Glutamatergic neuron (in vitro differentiated cells): ENCODE data around the gene OR1F1. TPM values are rescaled to one million over a fixed set of nuclear protein-coding genes. Genes with fewer than 3 reads are reported as not detected.

ENCODE experiments used
- DNase-seq: peaks from one replicate; pipeline ENCODE4 v3.0.0; 2022
- H3K27ac Mint-ChIP-seq: one replicate; pipeline ENCODE4 v1.8.0; 2020; ENCODE audit warnings: mild to moderate bottlenecking, mixed read lengths, inconsistent platforms; ENCODE audit not compliant: unreplicated experiment
- H3K27me3 Mint-ChIP-seq: one replicate; pipeline ENCODE4 v1.8.0; 2020; ENCODE audit warnings: mild to moderate bottlenecking, moderate library complexity, mixed read lengths, inconsistent platforms; ENCODE audit not compliant: unreplicated experiment
- H3K36me3 Mint-ChIP-seq: one replicate; pipeline ENCODE4 v1.8.0; 2020; ENCODE audit warnings: mild to moderate bottlenecking, mixed read lengths, inconsistent platforms; ENCODE audit not compliant: unreplicated experiment
- H3K4me1 Mint-ChIP-seq: one replicate; pipeline ENCODE4 v1.8.0; 2020; ENCODE audit warnings: mild to moderate bottlenecking, low read depth, mixed read lengths, inconsistent platforms; ENCODE audit not compliant: unreplicated experiment
- H3K4me3 Mint-ChIP-seq: one replicate; pipeline ENCODE4 v1.8.0; 2020; ENCODE audit warnings: mild to moderate bottlenecking, mixed read lengths, inconsistent platforms; ENCODE audit not compliant: unreplicated experiment
- H3K9me3 Mint-ChIP-seq: one replicate; pipeline ENCODE4 v1.8.0; 2020; ENCODE audit warnings: mild to moderate bottlenecking, moderate library complexity, mixed read lengths, inconsistent platforms; ENCODE audit not compliant: unreplicated experiment
- CTCF ChIP-seq: fragments of 200-600 bp; sonication (generic); IDR thresholded peaks from one replicate; pipeline ENCODE4 v1.5.0; 2021; ENCODE audit not compliant: partially characterized antibody, unreplicated experiment
- total RNA-seq: library from RNA; stranded (reverse); fragmentation: NEBNext Ultra II Directional; extraction: Animal tissue kit (Norgen Biotek cat#: 25700); gene quantifications from one replicate; pipeline ENCODE4 v1.2.1, GENCODE V29; 2021; ENCODE audit not compliant: unreplicated experiment

OR1F1 gene
- total RNA-seq, 1 donor from 2014 or later = not detected

DNA sequence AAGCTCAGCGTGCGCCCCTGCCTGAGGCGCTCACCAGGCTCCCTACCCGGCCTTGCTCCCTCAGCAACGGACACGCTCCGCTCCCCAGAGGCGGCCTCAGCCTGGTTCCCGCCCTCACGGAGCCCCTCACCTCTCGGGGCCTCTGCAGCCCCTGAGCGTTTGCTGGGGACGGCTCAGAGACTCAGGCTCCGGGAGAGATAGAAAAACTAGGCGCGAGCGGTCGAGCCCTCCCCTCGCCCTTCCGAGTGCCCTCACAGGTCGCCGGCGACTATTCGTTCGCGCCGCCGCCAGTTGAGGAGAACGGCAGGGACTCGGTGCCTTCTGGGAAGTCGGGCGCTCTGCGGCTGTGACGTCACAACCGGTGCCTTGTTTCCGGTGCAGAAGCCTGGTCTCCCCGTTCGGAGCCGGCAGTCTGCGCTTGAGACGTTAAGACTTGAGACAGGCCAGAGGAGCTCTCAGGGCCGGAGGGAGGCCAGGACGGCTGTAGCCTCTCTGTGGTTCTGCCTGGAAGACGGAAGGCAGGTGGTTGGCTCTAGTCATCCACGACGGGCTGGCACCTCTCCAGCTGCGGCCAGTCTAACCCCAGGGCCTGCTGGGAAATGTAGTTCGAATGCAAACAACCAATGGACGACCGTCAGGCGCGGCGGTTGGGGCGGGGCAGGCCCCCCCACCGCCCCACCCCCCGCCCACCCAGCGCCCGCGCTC lies 47.0 kb downstream of the OR1F1 start, which contains the start of gene ZNF200:
Gene ZNF200, minus strand, starts transcription at position 302 of the 705 bp plus-strand sequence. CDS start 1,403 bp downstream, outside the sequence.
- DNase-seq = peak; percentile 96
- H3K36me3 Mint-ChIP-seq = peaks cover 26% of the 10 kb centered on the region
- peak within 1 kb of the TSS; percentile 93 for H3K27ac Mint-ChIP-seq
- peaks cover 10% of the 10 kb centered on the region for H3K9me3 Mint-ChIP-seq
- no peak for TF ChIP-seq CTCF
- peaks cover 5% of the 10 kb centered on the region for H3K4me1 Mint-ChIP-seq
- peaks cover 3% of the 10 kb centered on the region for H3K27me3 Mint-ChIP-seq
- H3K4me3 Mint-ChIP-seq = peak within 1 kb of the TSS; percentile 97

DNA sequence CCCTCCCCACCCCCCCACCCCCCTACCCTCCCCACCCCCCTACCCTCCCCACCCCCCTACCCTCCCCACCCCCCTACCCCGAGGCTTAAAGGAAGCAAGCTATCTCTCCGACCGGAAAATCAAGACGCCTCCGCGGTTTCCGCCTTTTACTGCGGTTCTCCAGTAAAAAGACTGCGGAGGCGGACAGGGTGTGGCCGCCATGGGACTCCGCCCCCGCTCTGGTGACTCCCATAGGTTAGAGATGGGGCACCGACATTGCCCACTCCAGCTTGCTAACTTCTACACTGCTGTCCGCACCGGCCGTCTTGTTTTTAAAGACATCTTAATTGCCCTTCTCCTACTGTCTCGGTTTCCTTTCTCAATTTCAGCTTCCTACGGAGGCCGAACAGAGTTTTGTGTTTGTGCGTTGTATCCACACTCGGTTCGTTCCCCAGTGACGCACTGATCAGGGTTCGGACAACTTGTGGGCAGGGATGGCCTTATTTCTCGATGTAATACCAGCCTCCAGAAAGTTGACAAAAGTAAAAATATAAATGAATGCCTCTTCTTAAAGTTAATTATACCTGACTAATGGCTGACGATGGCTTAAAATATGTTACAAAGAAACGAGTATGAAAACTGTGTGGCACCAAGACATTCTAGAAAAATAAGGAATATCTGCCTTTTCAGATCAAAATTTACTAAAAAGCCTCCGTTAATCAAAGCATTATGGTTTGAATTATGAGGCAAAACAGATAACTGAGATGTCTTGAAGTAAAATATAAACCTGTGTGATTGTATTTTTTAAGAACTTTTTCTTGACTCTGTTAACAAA lies 48.1 kb downstream of the OR1F1 start:
- DNase-seq = peak; percentile 55
- Mint-ChIP-seq H3K27me3 (peaks cover 3% of the 10 kb centered on the region), H3K36me3 (peaks cover 16% of the 10 kb centered on the region), H3K9me3 (peaks cover 9% of the 10 kb centered on the region), H3K4me1 (peaks cover 5% of the 10 kb centered on the region), H3K27ac (peak overlapping the region; percentile 46), H3K4me3 (peak overlapping the region; percentile 84)
- no peak for TF ChIP-seq CTCF

DNA sequence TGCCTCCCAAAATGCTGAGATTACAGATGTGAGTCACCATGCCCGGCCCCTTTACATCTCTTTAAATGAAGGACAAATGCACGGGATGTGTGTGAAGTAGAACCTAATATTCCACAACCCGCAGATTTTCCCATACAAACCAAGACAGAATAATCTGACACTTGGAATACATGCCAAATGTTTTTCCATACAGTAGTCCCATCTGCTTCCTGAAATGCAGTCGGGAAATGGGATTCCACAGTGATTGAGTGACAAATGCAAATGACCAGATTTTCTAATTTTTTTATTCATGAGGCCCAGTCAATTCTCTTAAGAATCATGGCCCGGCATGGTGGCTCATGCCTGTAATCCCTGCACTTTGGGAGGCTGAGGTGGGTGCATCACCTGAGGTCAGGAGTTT lies 53.8 kb downstream of the OR1F1 start:
- Mint-ChIP-seq H3K4me3 (no peak overlapping the region), H3K9me3 (no peaks in the 10 kb centered on the region), H3K36me3 (no peaks in the 10 kb centered on the region), H3K27ac (no peak overlapping the region), H3K27me3 (peaks cover 4% of the 10 kb centered on the region), H3K4me1 (no peaks in the 10 kb centered on the region)
- no peak for DNase-seq
- no peak for TF ChIP-seq CTCF

DNA sequence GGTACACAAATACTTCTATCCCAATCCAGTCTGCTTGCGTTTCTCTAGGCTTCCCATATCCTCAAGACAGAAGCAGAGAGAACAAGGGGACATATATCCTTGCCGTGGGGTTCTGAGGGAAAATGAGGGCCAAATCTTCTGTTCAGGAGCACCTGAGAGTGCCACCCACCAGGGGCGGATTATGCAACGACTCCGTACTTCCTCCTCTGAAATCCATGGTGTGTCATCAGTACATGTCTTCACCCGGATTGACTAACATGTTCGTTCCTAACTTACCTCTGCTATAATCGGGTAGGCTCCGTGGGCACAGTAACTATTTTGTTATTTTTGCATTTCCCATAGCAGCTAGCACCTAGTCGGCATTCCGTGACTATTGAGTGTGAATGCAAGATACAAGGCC lies 54.7 kb downstream of the OR1F1 start:
- Mint-ChIP-seq H3K9me3 (peaks cover 1% of the 10 kb centered on the region), H3K4me1 (no peaks in the 10 kb centered on the region), H3K36me3 (no peaks in the 10 kb centered on the region), H3K4me3 (no peak overlapping the region), H3K27ac (no peak overlapping the region), H3K27me3 (peaks cover 4% of the 10 kb centered on the region)
- TF ChIP-seq CTCF = no peak
- no peak for DNase-seq

GRCh38 chr16:3243882-3244281 lies 55.9 kb downstream of the OR1F1 start:
- H3K4me1 Mint-ChIP-seq = no peaks in the 10 kb centered on the region
- peaks cover 1% of the 10 kb centered on the region for H3K9me3 Mint-ChIP-seq
- H3K27me3 Mint-ChIP-seq = peaks cover 4% of the 10 kb centered on the region
- H3K4me3 Mint-ChIP-seq = no peak overlapping the region
- no peak overlapping the region for H3K27ac Mint-ChIP-seq
- no peak for TF ChIP-seq CTCF
- no peaks in the 10 kb centered on the region for H3K36me3 Mint-ChIP-seq
- no peak for DNase-seq
